SHP77 (cell line): ENCODE measurements around the gene UNC13C.

Experiments
- DNase-seq, 2 experiments: peaks; one replicate each; lab custom pipeline; 2025; lab: John Stamatoyannopoulos, UW

The UNC13C gene

GRCh38 chr15:54482251-54482650 is 504.0 kb downstream of the UNC13C start:
- no peak for DNase-seq

GRCh38 chr15:54500330-54500729 is 522.1 kb downstream of the UNC13C start:
- DNase-seq: no peak

GRCh38 chr15:54502416-54503075 is 524.3 kb downstream of the UNC13C start:
- DNase-seq: no peak

- no peak for DNase-seq
These were observed 526.5 kb downstream of the UNC13C start for GRCh38 chr15:54504695-54505094.

GRCh38 chr15:54506977-54507524 is 528.8 kb downstream of the UNC13C start:
- DNase-seq: no peak

- no peak for DNase-seq
These were observed 536.4 kb downstream of the UNC13C start for GRCh38 chr15:54514601-54515000.

- no peak for DNase-seq
These were observed 537.7 kb downstream of the UNC13C start for GRCh38 chr15:54515664-54516582.

- DNase-seq: no peak
These were observed 539.1 kb downstream of the UNC13C start for GRCh38 chr15:54517366-54517765.

GRCh38 chr15:54518156-54518882 is 540.1 kb downstream of the UNC13C start:
- no peak for DNase-seq

GRCh38 chr15:54519577-54519976 is 541.3 kb downstream of the UNC13C start:
- DNase-seq: no peak

- no peak for DNase-seq
These were observed 542.4 kb downstream of the UNC13C start for GRCh38 chr15:54520616-54521015.

GRCh38 chr15:54521206-54521605 is 543.0 kb downstream of the UNC13C start:
- no peak for DNase-seq

- no peak for DNase-seq
These were observed 549.8 kb downstream of the UNC13C start for GRCh38 chr15:54528021-54528420.

- no peak for DNase-seq
These were observed 562.5 kb downstream of the UNC13C start for GRCh38 chr15:54540721-54541120.

GRCh38 chr15:54547491-54547890 is 569.2 kb downstream of the UNC13C start:
- DNase-seq: no peak

GRCh38 chr15:54550954-54551353 is 572.7 kb downstream of the UNC13C start:
- DNase-seq: no peak

GRCh38 chr15:54556231-54556630 is 578.0 kb downstream of the UNC13C start:
- DNase-seq: no peak

GRCh38 chr15:54559405-54560069 is 581.3 kb downstream of the UNC13C start:
- no peak for DNase-seq

GRCh38 chr15:54560417-54560816 is 582.2 kb downstream of the UNC13C start:
- DNase-seq: no peak

GRCh38 chr15:54564166-54564565 is 585.9 kb downstream of the UNC13C start:
- no peak for DNase-seq

- no peak for DNase-seq
These were observed 588.4 kb downstream of the UNC13C start for GRCh38 chr15:54566654-54567053.
